ENCODE data around the gene GZMB.

GZMB gene

GRCh38 chr14:24678801-24679247, 44.8 kb upstream of the GZMB start:
- Histone ChIP-seq H3K4ac (ENCODE audit: low read depth, low read length) (no peak overlapping the region), H3K79me2 (ENCODE audit: control insufficient read depth, insufficient read depth, low read length, poor library complexity) (no peaks in the 10 kb centered on the region), H3K27me3 (ENCODE audit: insufficient read depth, low read length) (no peaks in the 10 kb centered on the region), H3K36me3 (ENCODE audit: control insufficient read depth in 1 of 2, insufficient read depth in 2 of 2, low read length in 2 of 2) (no peaks in the 10 kb centered on the region), H3K4me1 (ENCODE audit: control insufficient read depth in 1 of 2, insufficient read depth in 2 of 2, low read length in 2 of 2) (no peaks in the 10 kb centered on the region), H3K4me2 (ENCODE audit: low read length) (no peak overlapping the region), H3K9me3 (ENCODE audit: insufficient read depth, low read depth, low read length) (no peaks in the 10 kb centered on the region), H3K79me1 (ENCODE audit: low read length) (no peaks in the 10 kb centered on the region), H3K27ac (ENCODE audit: low read depth, low read length) (no peak overlapping the region), H3K14ac (ENCODE audit: low read length) (no peak overlapping the region), H3K23ac (ENCODE audit: low read length) (no peak overlapping the region), H4K12ac (ENCODE audit: low read depth, low read length) (no peak overlapping the region), H2BK5ac (ENCODE audit: low read depth, low read length, poor library complexity) (no peak overlapping the region), H3K4me3 (ENCODE audit: low read depth, low read length) (no peak overlapping the region), H2AFZ (ENCODE audit: insufficient read depth, low read length, poor library complexity) (no peak overlapping the region), H2BK120ac (ENCODE audit: insufficient read depth, low read length, poor library complexity) (no peak overlapping the region), H4K8ac (ENCODE audit: low read depth, low read length) (no peak overlapping the region), H4K91ac (ENCODE audit: low read depth, low read length) (no peak overlapping the region), H2AK5ac (ENCODE audit: low read length) (no peak overlapping the region), H3K9ac (ENCODE audit: low read length) (no peak overlapping the region), H2BK12ac (ENCODE audit: low read length) (no peak overlapping the region), H3K18ac (ENCODE audit: low read length) (no peak overlapping the region)
- peak; percentile 35 to 82 for DNase-seq
- no CpG with 5 or more reads among the region's 11 CpGs for WGBS (ENCODE audit: extremely low coverage, insufficient coverage, insufficient read length)

- Histone ChIP-seq H3K27ac (ENCODE audit: low read depth, low read length) (no peak overlapping the region), H3K79me2 (ENCODE audit: control insufficient read depth, insufficient read depth, low read length, poor library complexity) (no peaks in the 10 kb centered on the region), H2AK5ac (ENCODE audit: low read length) (no peak overlapping the region), H3K9me3 (ENCODE audit: insufficient read depth, low read depth, low read length) (no peaks in the 10 kb centered on the region), H4K12ac (ENCODE audit: low read depth, low read length) (no peak overlapping the region), H3K18ac (ENCODE audit: low read length) (no peak overlapping the region), H2BK5ac (ENCODE audit: low read depth, low read length, poor library complexity) (no peak overlapping the region), H3K36me3 (ENCODE audit: control insufficient read depth in 1 of 2, insufficient read depth in 2 of 2, low read length in 2 of 2) (no peaks in the 10 kb centered on the region), H3K79me1 (ENCODE audit: low read length) (no peaks in the 10 kb centered on the region), H3K23ac (ENCODE audit: low read length) (no peak overlapping the region), H2AFZ (ENCODE audit: insufficient read depth, low read length, poor library complexity) (no peak overlapping the region), H4K91ac (ENCODE audit: low read depth, low read length) (no peak overlapping the region), H2BK120ac (ENCODE audit: insufficient read depth, low read length, poor library complexity) (no peak overlapping the region), H3K27me3 (ENCODE audit: insufficient read depth, low read length) (no peaks in the 10 kb centered on the region), H4K8ac (ENCODE audit: low read depth, low read length) (no peak overlapping the region), H3K4me1 (ENCODE audit: control insufficient read depth in 1 of 2, insufficient read depth in 2 of 2, low read length in 2 of 2) (no peaks in the 10 kb centered on the region), H3K9ac (ENCODE audit: low read length) (no peak overlapping the region), H2BK12ac (ENCODE audit: low read length) (no peak overlapping the region), H3K14ac (ENCODE audit: low read length) (no peak overlapping the region), H3K4me3 (ENCODE audit: low read depth, low read length) (no peak overlapping the region), H3K4me2 (ENCODE audit: low read length) (no peak overlapping the region), H3K4ac (ENCODE audit: low read depth, low read length) (no peak overlapping the region)
- DNase-seq: no peak
- WGBS (ENCODE audit: extremely low coverage, insufficient coverage, insufficient read length): no CpG with 5 or more reads among the region's 1 CpG
Measured at GRCh38 chr14:24677956-24678355, 44.0 kb upstream of the GZMB start.

- no peak overlapping the region for H2BK5ac ChIP-seq (ENCODE audit: low read depth, low read length, poor library complexity)
- no peaks in the 10 kb centered on the region for H3K36me3 ChIP-seq (ENCODE audit: control insufficient read depth in 1 of 2, insufficient read depth in 2 of 2, low read length in 2 of 2)
- no CpG with 5 or more reads among the region's 5 CpGs for WGBS (ENCODE audit: extremely low coverage, insufficient coverage, insufficient read length)
- no peaks in the 10 kb centered on the region for H3K79me1 ChIP-seq (ENCODE audit: low read length)
- H3K4ac ChIP-seq (ENCODE audit: low read depth, low read length): no peak overlapping the region
- no peaks in the 10 kb centered on the region for H3K9me3 ChIP-seq (ENCODE audit: insufficient read depth, low read depth, low read length)
- H3K27ac ChIP-seq (ENCODE audit: low read depth, low read length): no peak overlapping the region
- no peak overlapping the region for H3K9ac ChIP-seq (ENCODE audit: low read length)
- H3K27me3 ChIP-seq (ENCODE audit: insufficient read depth, low read length): no peaks in the 10 kb centered on the region
- no peaks in the 10 kb centered on the region for H3K79me2 ChIP-seq (ENCODE audit: control insufficient read depth, insufficient read depth, low read length, poor library complexity)
- no peak overlapping the region for H4K8ac ChIP-seq (ENCODE audit: low read depth, low read length)
- no peak overlapping the region for H2AK5ac ChIP-seq (ENCODE audit: low read length)
- no peak overlapping the region for H3K4me3 ChIP-seq (ENCODE audit: low read depth, low read length)
- no peak overlapping the region for H3K18ac ChIP-seq (ENCODE audit: low read length)
- no peak overlapping the region for H4K12ac ChIP-seq (ENCODE audit: low read depth, low read length)
- H4K91ac ChIP-seq (ENCODE audit: low read depth, low read length): no peak overlapping the region
- no peak overlapping the region for H3K14ac ChIP-seq (ENCODE audit: low read length)
- H3K23ac ChIP-seq (ENCODE audit: low read length): no peak overlapping the region
- no peak overlapping the region for H2BK12ac ChIP-seq (ENCODE audit: low read length)
- H3K4me1 ChIP-seq (ENCODE audit: control insufficient read depth in 1 of 2, insufficient read depth in 2 of 2, low read length in 2 of 2): no peaks in the 10 kb centered on the region
- H2AFZ ChIP-seq (ENCODE audit: insufficient read depth, low read length, poor library complexity): no peak overlapping the region
- DNase-seq: no peak
- H2BK120ac ChIP-seq (ENCODE audit: insufficient read depth, low read length, poor library complexity): no peak overlapping the region
- no peak overlapping the region for H3K4me2 ChIP-seq (ENCODE audit: low read length)
Measured at GRCh38 chr14:24674204-24674970, 40.4 kb upstream of the GZMB start.

- Histone ChIP-seq H2BK5ac (ENCODE audit: low read depth, low read length, poor library complexity) (no peak overlapping the region), H3K9me3 (ENCODE audit: insufficient read depth, low read depth, low read length) (no peaks in the 10 kb centered on the region), H2BK12ac (ENCODE audit: low read length) (no peak overlapping the region), H3K79me1 (ENCODE audit: low read length) (no peaks in the 10 kb centered on the region), H3K27ac (ENCODE audit: low read depth, low read length) (no peak overlapping the region), H2AK5ac (ENCODE audit: low read length) (no peak overlapping the region), H3K4me1 (ENCODE audit: control insufficient read depth in 1 of 2, insufficient read depth in 2 of 2, low read length in 2 of 2) (no peaks in the 10 kb centered on the region), H3K4me3 (ENCODE audit: low read depth, low read length) (no peak overlapping the region), H2BK120ac (ENCODE audit: insufficient read depth, low read length, poor library complexity) (no peak overlapping the region), H3K14ac (ENCODE audit: low read length) (no peak overlapping the region), H4K12ac (ENCODE audit: low read depth, low read length) (no peak overlapping the region), H3K23ac (ENCODE audit: low read length) (no peak overlapping the region), H3K4me2 (ENCODE audit: low read length) (no peak overlapping the region), H4K8ac (ENCODE audit: low read depth, low read length) (no peak overlapping the region), H4K91ac (ENCODE audit: low read depth, low read length) (no peak overlapping the region), H3K18ac (ENCODE audit: low read length) (no peak overlapping the region), H3K27me3 (ENCODE audit: insufficient read depth, low read length) (no peaks in the 10 kb centered on the region), H3K79me2 (ENCODE audit: control insufficient read depth, insufficient read depth, low read length, poor library complexity) (no peaks in the 10 kb centered on the region), H2AFZ (ENCODE audit: insufficient read depth, low read length, poor library complexity) (no peak overlapping the region), H3K4ac (ENCODE audit: low read depth, low read length) (no peak overlapping the region), H3K9ac (ENCODE audit: low read length) (no peak overlapping the region), H3K36me3 (ENCODE audit: control insufficient read depth in 1 of 2, insufficient read depth in 2 of 2, low read length in 2 of 2) (no peaks in the 10 kb centered on the region)
- DNase-seq: no peak
- WGBS (ENCODE audit: extremely low coverage, insufficient coverage, insufficient read length): no CpG with 5 or more reads among the region's 9 CpGs
Measured at GRCh38 chr14:24673534-24674203, 39.7 kb upstream of the GZMB start.
